HepG2 (cell line): ENCODE results near the gene PAEP. TPM values are rescaled to one million over a fixed set of nuclear protein-coding genes. Genes with fewer than 3 reads are reported as not detected.

Experiments used
- ATAC-seq: fragments of 200-7000 bp; cut with Tn5 transposase; 3 replicates; pipeline ENCODE4 v1.9.1; 2020; ENCODE audit warnings: mild to moderate bottlenecking, moderate library complexity
- Bru-seq: library from RNA; stranded (reverse); fragments of 400-500 nt; gene quantifications from one replicate; lab custom pipeline; 2021; lab: Mats Ljungman, UMichigan
- BruChase-seq, 2 experiments: library from RNA; stranded (reverse); fragments of 400-500 nt; gene quantifications; one replicate each; lab custom pipeline; 2021; lab: Mats Ljungman, UMichigan
- BruUV-seq: library from RNA; stranded (reverse); fragments of 400-500 nt; replicated peaks from 2 replicates; lab custom pipeline; 2021; lab: Mats Ljungman, UMichigan
- CTCF ChIA-PET: fragments of 300-600 bp; formaldehyde crosslinking; extraction: SDS; loops from one replicate; lab custom pipeline; 2021; ENCODE audit warnings: low total read pairs, inconsistent platforms, low intra/inter-chr PET ratio; lab: Yijun Ruan, JAX
- POLR2A ChIA-PET: fragments of 350-600 bp; sonication (Branson Sonifier 250); formaldehyde crosslinking; loops from one replicate; lab custom pipeline; 2020; ENCODE audit warnings: antibody characterized with exemption, inconsistent platforms; lab: Yijun Ruan, JAX
- DNase-seq: peaks from one replicate; pipeline ENCODE4 v3.0.0-alpha.2; 2015; ENCODE audit warnings: low spot score
- FAIRE-seq: peaks from 3 replicates; lab custom pipeline; 2011; peaks lifted over from hg19 to GRCh38; lab: Jason Lieb, UNC
- H2AFZ ChIP-seq: one replicate; pipeline ENCODE4 v1.6.1; 2011; ENCODE audit warnings: low read length, inconsistent platforms
- H3K27ac ChIP-seq: fragments of 300-600 bp; 3 replicates; pipeline ENCODE4 v1.8.0; 2011; ENCODE audit warnings: mixed run types, mild to moderate bottlenecking, mixed read lengths, low read length, inconsistent platforms; ENCODE audit not compliant: insufficient read depth; ENCODE audit errors: extremely low read length
- H3K27me3 ChIP-seq, 2 experiments: fragments of 200-600 bp in 1 of 2; 2 replicates in 1 of 2; 3 replicates in 1 of 2; pipeline versions ENCODE4 v1.6.0 to v1.8.0; 2011; ENCODE audit warnings: low read length in 2 of 2, mild to moderate bottlenecking in 2 of 2, moderate library complexity in 2 of 2, inconsistent platforms in 1 of 2; ENCODE audit not compliant: insufficient read depth in 2 of 2, control insufficient read depth in 1 of 2
- H3K36me3 ChIP-seq, 2 experiments: fragments of 200-600 bp in 1 of 2; replicated peaks in 1 of 2; 2 replicates in 1 of 2; 3 replicates in 1 of 2; pipeline versions ENCODE4 v1.5.1 to v1.8.0; 2011; ENCODE audit warnings: low read length in 2 of 2, inconsistent platforms in 1 of 2; ENCODE audit not compliant: insufficient read depth in 2 of 2, control insufficient read depth in 1 of 2
- H3K4me1 ChIP-seq: 2 replicates; pipeline ENCODE4 v1.5.1; 2012; ENCODE audit warnings: low read length, inconsistent platforms; ENCODE audit not compliant: insufficient read depth
- H3K4me2 ChIP-seq: 2 replicates; pipeline ENCODE4 v1.6.0; 2011; ENCODE audit warnings: low read depth, low read length, inconsistent platforms
- H3K4me3 ChIP-seq, 3 experiments: fragments of 200-600 bp in 1 of 3; sonication (generic), shearing (Covaris generic) in 1 of 3; replicated peaks in 1 of 3; 2 replicates each; pipeline ENCODE4 v1.5.1; 2011 to 2016; ENCODE audit warnings: low read length in 3 of 3, inconsistent platforms in 2 of 3, low read depth in 2 of 3, mild to moderate bottlenecking in 2 of 3, control low read depth in 1 of 3, mixed read lengths in 1 of 3; ENCODE audit not compliant: insufficient read depth in 1 of 3
- H3K79me2 ChIP-seq: one replicate; pipeline ENCODE4 v1.6.1; 2011; ENCODE audit warnings: low read length, inconsistent platforms; ENCODE audit not compliant: insufficient read depth
- H3K9ac ChIP-seq: 2 replicates; pipeline ENCODE4 v1.6.0; 2011; ENCODE audit warnings: mild to moderate bottlenecking, low read depth, low read length, inconsistent platforms; ENCODE audit not compliant: insufficient read depth
- H3K9me3 ChIP-seq: 2 replicates; pipeline ENCODE4 v1.5.1; 2012; ENCODE audit warnings: mild to moderate bottlenecking, low read length
- H4K20me1 ChIP-seq: 2 replicates; pipeline ENCODE4 v1.6.0; 2011; ENCODE audit warnings: inconsistent platforms, mild to moderate bottlenecking, low read length, moderate library complexity; ENCODE audit not compliant: insufficient read depth
- ATF7 ChIP-seq, 2 experiments: fragments of 450-650 bp in 1 of 2; sonication (generic) in 1 of 2; formaldehyde crosslinking in 1 of 2; IDR thresholded peaks; 2 replicates each; pipeline versions ENCODE4 v1.4.0 to v1.6.1; 2016 to 2020; ENCODE audit warnings: antibody characterized with exemption in 1 of 2, mild to moderate bottlenecking in 1 of 2, missing genetic modification reagents in 1 of 2
- CREB1 ChIP-seq, 2 experiments: fragments of 450-650 bp in 1 of 2; IDR thresholded peaks; 2 replicates each; pipeline ENCODE4 v1.6.1; 2016 to 2017; ENCODE audit warnings: control low read depth in 1 of 2, mild to moderate bottlenecking in 1 of 2, missing compliant biosample characterization in 1 of 2, missing genetic modification characterization in 1 of 2
- FOSL2 ChIP-seq: sonication (generic); formaldehyde crosslinking; IDR thresholded peaks from 2 replicates; pipeline ENCODE4 v1.4.0; 2020; ENCODE audit warnings: missing genetic modification reagents
- GABPB1 ChIP-seq: IDR thresholded peaks from 2 replicates; pipeline ENCODE4 v1.6.1; 2016; ENCODE audit warnings: mild to moderate bottlenecking, missing genetic modification reagents, moderate library complexity, missing compliant biosample characterization
- HNF4A ChIP-seq: sonication (generic); formaldehyde crosslinking; IDR thresholded peaks from 2 replicates; pipeline ENCODE4 v1.4.0; 2020; ENCODE audit warnings: missing genetic modification reagents
- MAF1 ChIP-seq: sonication (generic); formaldehyde crosslinking; IDR thresholded peaks from 2 replicates; pipeline ENCODE4 v1.5.0; 2020; ENCODE audit warnings: missing genetic modification reagents, borderline replicate concordance
- ZBTB21 ChIP-seq: sonication (generic); formaldehyde crosslinking; IDR thresholded peaks from 2 replicates; pipeline ENCODE4 v1.4.0; 2020; ENCODE audit warnings: missing genetic modification reagents
- ZBTB33 ChIP-seq: sonication (generic); formaldehyde crosslinking; IDR thresholded peaks from 2 replicates; pipeline ENCODE4 v1.4.0; 2020; ENCODE audit warnings: missing genetic modification reagents
- ZNF282 ChIP-seq: fragments of 450-650 bp; IDR thresholded peaks from 2 replicates; pipeline ENCODE4 v1.6.1; 2018; ENCODE audit not compliant: partially characterized antibody
- WGBS: methylation state at CpG from one replicate; pipeline ENCODE4 v1.1.6; 2017; ENCODE audit warnings: low lambda C conversion rate; 5-methylcytosine and 5-hydroxymethylcytosine counted together
- in situ Hi-C: cut with HindIII; loops from 2 replicates; pipeline ENCODE4 v1.10.0; 2017; ENCODE audit warnings: low pct_unique_long_range_greater_than_20kb; ENCODE audit not compliant: extremely low pct_ligation_motif_present
- intact Hi-C: fragments of 100-400 bp; cut with micrococcal nuclease; formaldehyde crosslinking; loops from one replicate; pipeline ENCODE4 v1.10.0; 2022; ENCODE audit not compliant: unreplicated experiment
- long read RNA-seq, 2 experiments: library from RNA in 1 of 2; library from polyadenylated mRNA in 1 of 2; stranded (forward) in 1 of 2; unstranded in 1 of 2; transcript quantifications; one replicate each; pipeline ENCODE4 v2.0.0, GENCODE V29; 2019 to 2022
- polyA minus RNA-seq, 3 experiments: library from RNA; depleted of rRNA, polyadenylated mRNA; stranded (reverse); fragments of >200 nt; gene quantifications; 2 replicates each; pipeline ENCODE4 v1.2.3, GENCODE V29; 2011; ENCODE audit warnings: low replicate concordance in 1 of 3
- polyA plus RNA-seq, 8 experiments: library from polyadenylated mRNA; depleted of rRNA in 3 of 8; stranded (reverse) in 7 of 8; unstranded in 1 of 8; fragments of >200 nt; fragmentation: Illumina TruSeq in 4 of 8; extraction: Trizol in 4 of 8; gene quantifications; 2 replicates each; pipeline versions ENCODE4 v1.2.1 to v1.2.3, GENCODE V29; 2011 to 2016; ENCODE audit warnings: low read depth in 4 of 8, missing spikeins in 1 of 8, mixed read lengths in 1 of 8; ENCODE audit not compliant: insufficient read depth in 1 of 8
- total RNA-seq, 5 experiments: library from RNA; depleted of rRNA; stranded (reverse); fragments of >200 nt; fragmentation: Illumina TruSeq; extraction: Trizol; gene quantifications; 2 replicates each; pipeline ENCODE4 v1.2.3, GENCODE V29; 2016; ENCODE audit warnings: low read depth in 1 of 5

The PAEP gene
- total RNA-seq (2016; rRNA removed; fragmentation: Illumina TruSeq; extraction: Trizol) = 0.38 and 0.75 TPM in 2 replicates
- 0.26 and 0.71 TPM in 2 replicates for total RNA-seq (2016; cell fraction: cytosol; rRNA removed; fragmentation: Illumina TruSeq; extraction: Trizol; ENCODE audit: low read depth)
- 0.19 and 0.28 TPM in 2 replicates for total RNA-seq (2016; cell fraction: insoluble cytoplasmic fraction; rRNA removed; fragmentation: Illumina TruSeq; extraction: Trizol)
- total RNA-seq (2016; cell fraction: membrane; rRNA removed; fragmentation: Illumina TruSeq; extraction: Trizol) = 0.28 and 0.71 TPM in 2 replicates
- total RNA-seq (2016; cell fraction: nucleus; rRNA removed; fragmentation: Illumina TruSeq; extraction: Trizol) = 0.66 TPM in 1 of 2 replicates, not detected in the other
- polyA plus RNA-seq (2011; rRNA removed) = 10.8 and 24.4 TPM in 2 replicates
- 9.3 and 14.4 TPM in 2 replicates for polyA plus RNA-seq (2011; cell fraction: cytosol; rRNA removed)
- polyA plus RNA-seq (2011; cell fraction: nucleus; rRNA removed) = 21.2 and 32.7 TPM in 2 replicates
- polyA plus RNA-seq (2012) = 0.90 and 4.1 TPM in 2 replicates
- polyA plus RNA-seq (2016; cell fraction: cytosol; fragmentation: Illumina TruSeq; extraction: Trizol; ENCODE audit: low read depth) = 1.0 TPM in 2 replicates
- polyA plus RNA-seq (2016; cell fraction: insoluble cytoplasmic fraction; fragmentation: Illumina TruSeq; extraction: Trizol; ENCODE audit: low read depth) = 0.48 and 0.64 TPM in 2 replicates
- polyA plus RNA-seq (2016; cell fraction: membrane; fragmentation: Illumina TruSeq; extraction: Trizol; ENCODE audit: low read depth) = 0.70 and 0.90 TPM in 2 replicates
- polyA plus RNA-seq (2016; cell fraction: nucleus; fragmentation: Illumina TruSeq; extraction: Trizol; ENCODE audit: insufficient read depth, low read depth) = 1.0 and 1.6 TPM in 2 replicates
- polyA minus RNA-seq (2011; rRNA and poly(A)+ RNA removed; ENCODE audit: low replicate concordance) = 4.8 TPM in 1 of 2 replicates, not detected in the other
- 4.5 TPM in 1 of 2 replicates, not detected in the other for polyA minus RNA-seq (2011; cell fraction: cytosol; rRNA and poly(A)+ RNA removed)
- polyA minus RNA-seq (2011; cell fraction: nucleus; rRNA and poly(A)+ RNA removed) = 2.2 and 4.2 TPM in 2 replicates
- percentile 19 among the genes with signal in this experiment for Bru-seq, nascent RNA
- BruChase-seq, experiment 1, labeled RNA remaining after a 6-hour chase = percentile 13 among the genes with signal in this experiment
- BruChase-seq, experiment 2, labeled RNA remaining after a 2-hour chase = percentile 12 among the genes with signal in this experiment
- long read RNA-seq, experiment 1 = 0 reads
- long read RNA-seq, experiment 2, partial matches to known transcripts = 1 of 7 reads
- long read RNA-seq, experiment 2, other reads (novel, unspliced or antisense) = 2 of 7 reads

GRCh38 chr9:135561391-135562234 lies at the start of gene PAEP:
PAEP (plus strand) TSS chr9:135561756.
- ATAC-seq (peak; percentile 65), DNase-seq (peak; percentile 56)
- CTCF ChIA-PET = no interaction called here

More at GRCh38 chr9:135561391-135562234, at the start of gene PAEP:
- no peaks in the 10 kb centered on the region for H3K36me3 ChIP-seq
- H3K79me2 ChIP-seq = no peaks in the 10 kb centered on the region
- TF ChIP-seq FOSL2 (CRISPR knock-in tag) (peak; percentile 88), MAF1 (no peak), ZBTB21 (peak; percentile 80), GABPB1 (peak; percentile 30; the same call in 1 of the 2 replicates), CREB1 (IDR thresholded peaks at IDR 0.05) (peak; percentile 81), CREB1 (CRISPR knock-in tag; IDR thresholded peaks at IDR 0.05) (no peak), ATF7 (IDR thresholded peaks at IDR 0.05) (0 out of 2 replicates have a peak, but pooled peaks have one; percentile 8), ATF7 (CRISPR knock-in tag; IDR thresholded peaks at IDR 0.05) (no peak), ZBTB33 (CRISPR knock-in tag) (peak; percentile 42; the same call in 1 of the 2 replicates), ZNF282 (no peak), HNF4A (CRISPR knock-in tag) (peak; percentile 13; the same call in 1 of the 2 replicates)
- H3K9me3 ChIP-seq = no peaks in the 10 kb centered on the region
- H3K9ac ChIP-seq = no peak within 1 kb of the TSS
- peak within 1 kb of the TSS in 1 of 3 experiments; percentile 6; a peak in 1 of 6 replicates for H3K4me3 ChIP-seq
- FAIRE-seq = no peak
- peaks cover 17% of the 10 kb centered on the region for H3K4me1 ChIP-seq
- no peak within 1 kb of the TSS for H2AFZ ChIP-seq
- POLR2A ChIA-PET = no interaction called here
- H3K27ac ChIP-seq = no peak within 1 kb of the TSS
- H3K4me2 ChIP-seq = no peak within 1 kb of the TSS
- 36% methylated on average over 6 of the region's 20 CpGs for WGBS
- in situ Hi-C loops = no loop called here
- BruUV-seq = no TSS peak
- intact Hi-C loops = no loop called here
- peaks cover 4 to 21% of the 10 kb centered on the region in 2 experiments; a peak in 4 of 5 replicates for H3K27me3 ChIP-seq
- H4K20me1 ChIP-seq = no peaks in the 10 kb centered on the region
